Liver (tissue), 9 donors: Measurements from ENCODE around the gene PAXIP1. TPM values are rescaled to one million over a fixed set of nuclear protein-coding genes. Genes with fewer than 3 reads are reported as not detected.
A peak's percentile ranks its signal among the peaks of the same experiment; 100 is the strongest.

Source experiments
- DNase-seq: peaks from one replicate; pipeline ENCODE4 v3.0.0-alpha.2; 2017; ENCODE audit warnings: low spot score
- H3K27ac ChIP-seq, 2 donors: one replicate each; pipeline ENCODE4 v1.7.0; 2013; ENCODE audit warnings: inconsistent platforms in 2 of 2, low read length in 2 of 2, control low read depth in 1 of 2, low read depth in 1 of 2, mild to moderate bottlenecking in 1 of 2
- H3K27me3 ChIP-seq, 4 donors: one replicate each; pipeline versions ENCODE4 v1.6.1 to v1.7.0; 2013; ENCODE audit warnings: low read length in 3 of 4, inconsistent platforms in 1 of 4, mild to moderate bottlenecking in 1 of 4, moderate library complexity in 1 of 4; ENCODE audit not compliant: control insufficient read depth in 4 of 4, insufficient read depth in 4 of 4
- H3K36me3 ChIP-seq, 4 donors: one replicate each; pipeline versions ENCODE4 v1.6.1 to v1.7.0; 2013; ENCODE audit warnings: low read length in 3 of 4, mild to moderate bottlenecking in 3 of 4, low read depth in 1 of 4, moderate library complexity in 1 of 4; ENCODE audit not compliant: control insufficient read depth in 4 of 4, insufficient read depth in 3 of 4
- H3K4me1 ChIP-seq, 4 donors: one replicate each; pipeline versions ENCODE4 v1.6.1 to v1.7.0; 2013; ENCODE audit warnings: low read length in 3 of 4, mild to moderate bottlenecking in 3 of 4, moderate library complexity in 1 of 4; ENCODE audit not compliant: control insufficient read depth in 4 of 4, insufficient read depth in 4 of 4
- H3K4me3 ChIP-seq, 3 donors: one replicate each; pipeline versions ENCODE4 v1.6.1 to v1.7.0; 2013; ENCODE audit warnings: low read length in 3 of 3, control low read depth in 1 of 3, low read depth in 1 of 3, mild to moderate bottlenecking in 1 of 3
- H3K9ac ChIP-seq, 2 donors: one replicate each; pipeline ENCODE4 v1.7.0; 2013; ENCODE audit warnings: low read length in 2 of 2, mild to moderate bottlenecking in 2 of 2, moderate library complexity in 2 of 2, control low read depth in 1 of 2, low read depth in 1 of 2
- H3K9me3 ChIP-seq, 4 donors: one replicate each; pipeline versions ENCODE4 v1.6.1 to v1.7.0; 2013; ENCODE audit warnings: low read length in 3 of 4; ENCODE audit not compliant: control insufficient read depth in 4 of 4
- ATF3 ChIP-seq: IDR thresholded peaks from 2 replicates; pipeline ENCODE4 v1.6.1; 2016; ENCODE audit warnings: antibody characterized with exemption
- CTCF ChIP-seq: fragments of 150-350 bp; IDR thresholded peaks from 2 replicates; pipeline ENCODE4 v1.5.1; 2017; ENCODE audit warnings: improper control_type of control experiment, low read depth, low read length; ENCODE audit not compliant: missing input control
- EGR1 ChIP-seq, 2 donors: IDR thresholded peaks; 2 replicates each; pipeline ENCODE4 v1.6.1; 2016 to 2018; ENCODE audit warnings: antibody characterized with exemption in 2 of 2, low read depth in 2 of 2
- FOXA2 ChIP-seq: IDR thresholded peaks from 2 replicates; pipeline ENCODE4 v1.6.1; 2016; ENCODE audit warnings: antibody characterized with exemption
- GABPA ChIP-seq, 2 donors: IDR thresholded peaks in 1 of 2; conservative IDR thresholded peaks in 1 of 2; 2 replicates each; pipeline ENCODE4 v1.6.1; 2016; ENCODE audit warnings: antibody characterized with exemption in 2 of 2, mild to moderate bottlenecking in 1 of 2, moderate library complexity in 1 of 2
- HNF4A ChIP-seq, 2 donors: conservative IDR thresholded peaks; 2 replicates each; pipeline ENCODE4 v1.6.1; 2016; ENCODE audit warnings: antibody characterized with exemption in 2 of 2, mild to moderate bottlenecking in 2 of 2
- HNF4G ChIP-seq: IDR thresholded peaks from 2 replicates; pipeline ENCODE4 v1.6.1; 2016; ENCODE audit warnings: antibody characterized with exemption
- JUND ChIP-seq, 2 donors: IDR thresholded peaks; 2 replicates each; pipeline ENCODE4 v1.6.1; 2016; ENCODE audit warnings: antibody characterized with exemption in 2 of 2
- MAX ChIP-seq: IDR thresholded peaks from 2 replicates; pipeline ENCODE4 v1.6.1; 2016; ENCODE audit warnings: antibody characterized with exemption
- NR2F2 ChIP-seq: IDR thresholded peaks from 2 replicates; pipeline ENCODE4 v1.6.1; 2016; ENCODE audit warnings: antibody characterized with exemption
- RAD21 ChIP-seq, 2 donors: IDR thresholded peaks; 2 replicates each; pipeline ENCODE4 v1.6.1; 2016; ENCODE audit warnings: antibody characterized with exemption in 2 of 2, mild to moderate bottlenecking in 2 of 2
- REST ChIP-seq: IDR thresholded peaks from 2 replicates; pipeline ENCODE4 v1.6.1; 2016; ENCODE audit warnings: antibody characterized with exemption, mild to moderate bottlenecking
- SP1 ChIP-seq: IDR thresholded peaks from 2 replicates; pipeline ENCODE4 v1.6.1; 2018; ENCODE audit warnings: antibody characterized with exemption, mild to moderate bottlenecking
- TAF1 ChIP-seq: conservative IDR thresholded peaks from 2 replicates; pipeline ENCODE4 v1.6.1; 2016; ENCODE audit warnings: antibody characterized with exemption, mild to moderate bottlenecking
- YY1 ChIP-seq: IDR thresholded peaks from 2 replicates; pipeline ENCODE4 v1.6.1; 2016; ENCODE audit warnings: antibody characterized with exemption, mild to moderate bottlenecking
- ZBTB33 ChIP-seq: IDR thresholded peaks from 2 replicates; pipeline ENCODE4 v1.6.1; 2016; ENCODE audit warnings: antibody characterized with exemption
- WGBS: extraction: QIAGEN DNeasy Blood & Tissue Kit; methylation state at CpG from one replicate; pipeline ENCODE4 v1.1.7; 2013; 5-methylcytosine and 5-hydroxymethylcytosine counted together
- polyA plus RNA-seq, 2 donors: library from polyadenylated mRNA; stranded (reverse) in 1 of 2; unstranded in 1 of 2; fragments of 200-250 nt in 1 of 2; fragments of >200 nt in 1 of 2; fragmentation: Nextera tagmentation in 1 of 2; extraction: Ambion mirVana in 1 of 2; gene quantifications; one replicate each; pipeline versions ENCODE4 v1.2.1 to v1.2.3, GENCODE V29; 2013 to 2015
- total RNA-seq, 2 donors: library from RNA; depleted of rRNA; stranded (reverse); fragments of >200 nt; gene quantifications; one replicate each; pipeline ENCODE4 v1.2.3, GENCODE V29; 2014
- donor health status: healthy.
- donor health status: healthy.
- donor health status: healthy.
- donor health status: healthy.
- donor health status: healthy.

Gene PAXIP1
- total and polyA plus RNA-seq, 4 donors, result 2.0 to 10.1 (median 5.8) TPM

GRCh38 chr7:154914308-154914995, 88.5 kb downstream of the PAXIP1 start:
- WGBS, result 52% methylated on average over 36 of the region's 36 CpGs
- peak overlapping the region in 1 of 3 donors; percentile 12 for H3K4me3 ChIP-seq

More at GRCh38 chr7:154914308-154914995, 88.5 kb downstream of the PAXIP1 start:
- TF ChIP-seq HNF4G (no peak), HNF4A (conservative IDR thresholded peaks at IDR 0.05) (no peak), JUND (IDR thresholded peaks at IDR 0.05) (no peak), CTCF (no peak), ATF3 (no peak), GABPA (IDR thresholded peaks at IDR 0.05 in 1 of 2, conservative IDR thresholded peaks at IDR 0.05 in 1 of 2) (no peak), REST (no peak), MAX (no peak), NR2F2 (no peak), TAF1 (no peak), YY1 (no peak), EGR1 (IDR thresholded peaks at IDR 0.05; ENCODE audit: low read depth in 2 of 2) (no peak), SP1 (no peak), RAD21 (IDR thresholded peaks at IDR 0.05) (no peak), FOXA2 (no peak), ZBTB33 (no peak)
- H3K36me3 ChIP-seq, result no peaks in the 10 kb centered on the region
- no peaks in the 10 kb centered on the region for H3K27me3 ChIP-seq
- H3K9ac ChIP-seq, result no peak overlapping the region
- no peak for DNase-seq
- peaks cover 1 to 8% (median 5%) of the 10 kb centered on the region in 4 donors for H3K4me1 ChIP-seq
- peaks cover 0 to 4% (median 1%) of the 10 kb centered on the region in 4 donors for H3K9me3 ChIP-seq
- H3K27ac ChIP-seq, result no peak overlapping the region
